ENCODE measurements around the gene NCAPG.

- TF ChIP-seq CTCF (IDR thresholded peaks at IDR 0.05; ENCODE audit: low read depth, low read length, missing input control) (no peak), SP1 (IDR thresholded peaks at IDR 0.05) (no peak), JUND (IDR thresholded peaks at IDR 0.05) (no peak), REST (IDR thresholded peaks at IDR 0.05) (no peak), ZBTB33 (IDR thresholded peaks at IDR 0.05) (no peak), RAD21 (IDR thresholded peaks at IDR 0.05) (no peak), MAX (IDR thresholded peaks at IDR 0.05) (no peak), TAF1 (conservative IDR thresholded peaks at IDR 0.05) (no peak)
Observed at GRCh38 chr4:17812125-17812524, 1.3 kb downstream of the NCAPG start.

Measured in liver (tissue), 3 donors.